Common myeloid progenitor, CD34-positive (primary cell): ENCODE measurements around the gene MLST8.

Experiments used
- CTCF ChIA-PET: fragments of 350-600 bp; sonication (Branson Sonifier 250); formaldehyde crosslinking; loops from one replicate; lab custom pipeline; 2021; ENCODE audit warnings: antibody characterized with exemption; lab: Charles Lee
- POLR2A ChIA-PET: fragments of 350-600 bp; sonication (Branson Sonifier 250); formaldehyde crosslinking; loops from one replicate; lab custom pipeline; 2021; ENCODE audit warnings: antibody characterized with exemption; lab: Charles Lee
- DNase-seq, 3 donors: peaks; one replicate each; pipeline versions ENCODE4 v3.0.0 to v3.0.0-alpha.2; 2013
- H3K27ac ChIP-seq, 2 experiments: 1 replicate in 1 of 2; 2 replicates in 1 of 2; pipeline ENCODE4 v1.7.0; 2013; ENCODE audit warnings: inconsistent platforms in 2 of 2, low read length in 2 of 2, mild to moderate bottlenecking in 2 of 2, low read depth in 1 of 2, moderate library complexity in 1 of 2; ENCODE audit not compliant: severe bottlenecking in 2 of 2, insufficient read depth in 1 of 2, poor library complexity in 1 of 2
- H3K27me3 ChIP-seq, 5 experiments: replicated peaks in 2 of 5; 1 replicate in 3 of 5; 2 replicates in 2 of 5; pipeline versions ENCODE4 v1.6.1 to v1.7.0; 2013; ENCODE audit warnings: low read length in 4 of 5, mild to moderate bottlenecking in 2 of 5, moderate library complexity in 2 of 5, inconsistent platforms in 1 of 5; ENCODE audit not compliant: insufficient read depth in 5 of 5, control insufficient read depth in 4 of 5
- H3K36me3 ChIP-seq, 4 experiments: 1 replicate in 2 of 4; 2 replicates in 2 of 4; pipeline versions ENCODE4 v1.6.1 to v1.7.0; 2013; ENCODE audit warnings: low read length in 3 of 4, control low read depth in 1 of 4, mild to moderate bottlenecking in 1 of 4; ENCODE audit not compliant: control insufficient read depth in 4 of 4, insufficient read depth in 4 of 4
- H3K4me1 ChIP-seq, 4 experiments: 1 replicate in 3 of 4; 2 replicates in 1 of 4; pipeline versions ENCODE4 v1.6.1 to v1.7.1; 2013; ENCODE audit warnings: low read length in 3 of 4, mild to moderate bottlenecking in 3 of 4, control low read depth in 1 of 4, inconsistent platforms in 1 of 4, moderate library complexity in 1 of 4; ENCODE audit not compliant: control insufficient read depth in 4 of 4, insufficient read depth in 4 of 4; ENCODE audit errors: control extremely low read depth in 1 of 4
- H3K4me3 ChIP-seq, 7 experiments: 1 replicate in 4 of 7; 2 replicates in 3 of 7; pipeline versions ENCODE4 v1.5.1 to v1.7.0; 2013; ENCODE audit warnings: mild to moderate bottlenecking in 7 of 7, low read length in 6 of 7, moderate library complexity in 6 of 7, inconsistent platforms in 2 of 7, low read depth in 2 of 7, control low read depth in 1 of 7; ENCODE audit not compliant: insufficient read depth in 4 of 7, control insufficient read depth in 1 of 7; ENCODE audit errors: extremely low read depth in 1 of 7
- H3K9me3 ChIP-seq, 5 experiments: 1 replicate in 4 of 5; 2 replicates in 1 of 5; pipeline versions ENCODE4 v1.6.1 to v1.7.1; 2013; ENCODE audit warnings: low read length in 4 of 5, mild to moderate bottlenecking in 2 of 5, inconsistent platforms in 1 of 5, low read depth in 1 of 5, moderate library complexity in 1 of 5; ENCODE audit not compliant: control insufficient read depth in 4 of 5, insufficient read depth in 2 of 5; ENCODE audit errors: control extremely low read depth in 1 of 5
- WGBS: methylation state at CpG from one replicate; pipeline ENCODE4 v1.1.5; 2013; ENCODE audit not compliant: insufficient coverage; 5-methylcytosine and 5-hydroxymethylcytosine counted together

MLST8 gene

GRCh38 chr16:2210386-2211365 is 5.4 kb downstream of the MLST8 start, which contains the start of gene BRICD5:
TSS of gene BRICD5 (minus strand) at chr16:2210863. CDS start at chr16:2210833, 30 bp downstream.
- ChIA-PET CTCF (interaction anchor here (1.2 kb wide), 1 partner anchor 40 kb away, joined by 3 read pairs; the partner anchor contains the start of gene ECI1), POLR2A (no interaction called here)
- peaks cover 5 to 37% (median 30%) of the 10 kb centered on the region in 4 experiments for H3K4me1 ChIP-seq
- H3K27me3 ChIP-seq: peaks cover 0 to 7% (median 0%) of the 10 kb centered on the region in 5 experiments
- 90% methylated on average over 21 of the region's 24 CpGs for WGBS
- peaks cover 6 to 59% (median 36%) of the 10 kb centered on the region in 4 experiments for H3K36me3 ChIP-seq
- no peak for DNase-seq
- H3K9me3 ChIP-seq: no peaks in the 10 kb centered on the region
- H3K4me3 ChIP-seq: no peak within 1 kb of the TSS
- no peak within 1 kb of the TSS for H3K27ac ChIP-seq

DNA sequence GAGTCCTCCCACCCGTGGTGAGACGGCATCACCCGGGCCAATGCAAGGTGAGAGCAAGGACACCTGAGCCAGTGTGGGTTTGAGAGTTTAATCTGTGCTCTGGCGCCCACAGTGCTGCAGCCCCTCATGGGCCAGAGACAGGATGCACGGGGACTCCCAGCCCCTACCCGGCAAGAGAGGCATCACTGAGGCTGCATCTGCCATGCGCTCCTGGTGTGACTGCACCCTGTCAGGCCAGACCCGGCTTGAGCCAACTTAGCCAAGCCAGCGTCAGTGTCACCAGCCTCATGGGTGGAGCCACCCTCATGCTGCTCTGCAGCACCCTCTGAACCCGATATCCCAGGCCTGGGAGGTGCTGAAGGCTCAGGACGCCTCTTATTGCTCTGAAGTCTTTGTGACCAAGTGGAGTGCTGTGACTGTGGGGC is 6.7 kb downstream of the MLST8 start:
- H3K4me1 ChIP-seq: peaks cover 5 to 27% (median 20%) of the 10 kb centered on the region in 4 experiments
- H3K4me3 ChIP-seq: peak overlapping the region in 1 of 7 experiments; percentile 92
- DNase-seq: no peak
- no peak overlapping the region for H3K27ac ChIP-seq
- H3K27me3 ChIP-seq: peaks cover 0 to 7% (median 0%) of the 10 kb centered on the region in 5 experiments
- 100% methylated on average over 6 of the region's 11 CpGs for WGBS
- ChIA-PET POLR2A (no interaction called here), CTCF (no interaction called here)
- no peaks in the 10 kb centered on the region for H3K9me3 ChIP-seq
- peaks cover 6 to 56% (median 33%) of the 10 kb centered on the region in 4 experiments for H3K36me3 ChIP-seq

GRCh38 chr16:2212362-2213324 is 7.4 kb downstream of the MLST8 start:
- ChIA-PET CTCF (no interaction called here), POLR2A (interaction anchor here (0.7 kb wide), 1 partner anchor 24 kb away, joined by 5 read pairs; no protein-coding TSS in a partner anchor)
- Histone ChIP-seq H3K27me3 (peaks cover 0 to 7% (median 0%) of the 10 kb centered on the region in 5 experiments), H3K4me1 (peaks cover 5 to 27% (median 20%) of the 10 kb centered on the region in 4 experiments), H3K27ac (no peak overlapping the region), H3K9me3 (no peaks in the 10 kb centered on the region), H3K36me3 (peaks cover 0 to 48% (median 26%) of the 10 kb centered on the region in 4 experiments), H3K4me3 (peak overlapping the region in 1 of 7 experiments; percentile 92)
- 89% methylated on average over 17 of the region's 19 CpGs for WGBS
- DNase-seq: no peak

- peaks cover 5 to 27% (median 20%) of the 10 kb centered on the region in 4 experiments for H3K4me1 ChIP-seq
- H3K36me3 ChIP-seq: peaks cover 0 to 34% (median 15%) of the 10 kb centered on the region in 4 experiments
- peaks cover 0 to 7% (median 0%) of the 10 kb centered on the region in 5 experiments for H3K27me3 ChIP-seq
- no peaks in the 10 kb centered on the region for H3K9me3 ChIP-seq
- 2% methylated on average over 70 of the region's 98 CpGs for WGBS
- peak overlapping the region; percentile 35 to 92 (median 76) for H3K4me3 ChIP-seq
- POLR2A ChIA-PET: interaction anchor here (0.6 to 1.8 kb wide), 2 partner anchors 9 to 241 kb away, joined by 3 to 5 read pairs; partner anchors contain the start of gene MLST8
- peak overlapping the region in 1 of 2 experiments; percentile 64 for H3K27ac ChIP-seq
- CTCF ChIA-PET: no interaction called here
- peak in 2 of 3 donors; percentile 29 to 34 for DNase-seq
Measured at GRCh38 chr16:2213817-2214718, 8.8 kb downstream of the MLST8 start.

DNA sequence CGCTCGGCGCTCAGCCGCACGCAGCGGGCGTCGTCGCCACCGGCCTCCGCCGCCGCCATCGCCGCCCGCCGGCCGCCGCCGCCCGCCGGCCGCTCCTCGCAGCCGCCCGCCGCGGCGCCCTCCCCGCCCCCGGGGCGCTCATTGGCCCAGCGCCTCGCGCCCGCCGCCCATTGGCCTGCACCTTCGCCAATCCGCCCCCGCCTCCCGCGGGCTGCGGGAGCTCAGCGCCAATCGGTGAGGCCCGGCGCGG is 9.4 kb downstream of the MLST8 start, which contains the start of gene PGP:
Gene PGP, minus strand, starts transcription at position 122 of the 250 bp plus-strand sequence. Its CDS starts 63 bp downstream, at position 59.
- H3K27me3 ChIP-seq: peaks cover 0 to 7% (median 0%) of the 10 kb centered on the region in 5 experiments
- peaks cover 5 to 27% (median 20%) of the 10 kb centered on the region in 4 experiments for H3K4me1 ChIP-seq
- DNase-seq: no peak
- ChIA-PET POLR2A (interaction anchor here (0.6 to 1.8 kb wide), 2 partner anchors 9 to 241 kb away, joined by 3 to 5 read pairs; partner anchors contain the start of gene MLST8), CTCF (no interaction called here)
- peak within 1 kb of the TSS; percentile 56 to 92 (median 77) for H3K4me3 ChIP-seq
- WGBS: 0% methylated on average over 41 of the region's 48 CpGs
- no peaks in the 10 kb centered on the region for H3K9me3 ChIP-seq
- H3K36me3 ChIP-seq: peaks cover 0 to 28% (median 9%) of the 10 kb centered on the region in 4 experiments
- peak within 1 kb of the TSS in 1 of 2 experiments; percentile 82 for H3K27ac ChIP-seq
